H9 (cell line): ENCODE measurements around the gene NCEH1. TPM values are rescaled to one million over a fixed set of nuclear protein-coding genes. Genes with fewer than 3 reads are reported as not detected.

Source experiments
- DNase-seq: peaks from one replicate; pipeline ENCODE4 v3.0.0-alpha.2; 2017
- H2AFZ ChIP-seq: one replicate; pipeline ENCODE4 v1.6.1; 2013; ENCODE audit warnings: mild to moderate bottlenecking, low read length, control low read depth, moderate library complexity
- H2AK5ac ChIP-seq: 2 replicates; pipeline ENCODE4 v1.6.1; 2013; ENCODE audit warnings: low read length, control low read depth, mixed read lengths; ENCODE audit not compliant: insufficient read length
- H2BK120ac ChIP-seq: one replicate; pipeline ENCODE4 v1.6.1; 2013; ENCODE audit warnings: low read depth, mild to moderate bottlenecking, low read length, control low read depth, inconsistent platforms; ENCODE audit not compliant: poor library complexity, severe bottlenecking
- H2BK12ac ChIP-seq: 2 replicates; pipeline ENCODE4 v1.6.1; 2013; ENCODE audit warnings: low read length, control low read depth, mixed read lengths, low read depth; ENCODE audit not compliant: insufficient read length
- H2BK15ac ChIP-seq: 2 replicates; pipeline ENCODE4 v1.6.1; 2013; ENCODE audit warnings: low read depth, low read length, control low read depth
- H2BK20ac ChIP-seq: one replicate; pipeline ENCODE4 v1.6.1; 2013; ENCODE audit warnings: low read depth, mild to moderate bottlenecking, low read length, control low read depth, inconsistent platforms; ENCODE audit not compliant: poor library complexity, severe bottlenecking
- H2BK5ac ChIP-seq: 2 replicates; pipeline ENCODE4 v1.6.1; 2013; ENCODE audit warnings: low read length, control low read depth, mixed read lengths; ENCODE audit not compliant: insufficient read length
- H3K14ac ChIP-seq: 2 replicates; pipeline ENCODE4 v1.6.1; 2013; ENCODE audit warnings: low read length, control low read depth; ENCODE audit not compliant: insufficient read depth
- H3K18ac ChIP-seq: 2 replicates; pipeline ENCODE4 v1.6.1; 2013; ENCODE audit warnings: low read depth, mild to moderate bottlenecking, mixed read lengths, low read length, control low read depth; ENCODE audit not compliant: insufficient read length
- H3K23ac ChIP-seq: 2 replicates; pipeline ENCODE4 v1.6.1; 2013; ENCODE audit warnings: low read length, control low read depth, mixed read lengths, low read depth; ENCODE audit not compliant: insufficient read length
- H3K23me2 ChIP-seq: 2 replicates; pipeline ENCODE4 v1.6.1; 2013; ENCODE audit warnings: low read depth, mild to moderate bottlenecking, mixed read lengths, low read length, control low read depth; ENCODE audit not compliant: insufficient read length, poor library complexity, severe bottlenecking
- H3K27ac ChIP-seq: 2 replicates; pipeline ENCODE4 v1.5.1; 2013; ENCODE audit warnings: low read length, control low read depth, mixed read lengths, low read depth; ENCODE audit not compliant: insufficient read length
- H3K27me3 ChIP-seq: 2 replicates; pipeline ENCODE4 v1.6.1; 2013; ENCODE audit warnings: low read length, control low read depth, inconsistent platforms; ENCODE audit not compliant: insufficient read depth
- H3K4ac ChIP-seq: 2 replicates; pipeline ENCODE4 v1.6.1; 2013; ENCODE audit warnings: low read depth, mild to moderate bottlenecking, control low read depth, inconsistent platforms, low read length, moderate library complexity
- H3K4me1 ChIP-seq: 2 replicates; pipeline ENCODE4 v1.6.1; 2013; ENCODE audit warnings: low read length, control low read depth, inconsistent platforms; ENCODE audit not compliant: insufficient read depth
- H3K4me2 ChIP-seq: 2 replicates; pipeline ENCODE4 v1.6.1; 2013; ENCODE audit warnings: low read length, control low read depth, mixed read lengths; ENCODE audit not compliant: insufficient read length, insufficient read depth
- H3K56ac ChIP-seq: 2 replicates; pipeline ENCODE4 v1.6.1; 2013; ENCODE audit warnings: low read depth, mild to moderate bottlenecking, mixed read lengths, low read length, control low read depth; ENCODE audit not compliant: insufficient read length
- H3K79me1 ChIP-seq: 2 replicates; pipeline ENCODE4 v1.6.1; 2013; ENCODE audit warnings: low read depth, mild to moderate bottlenecking, moderate library complexity, low read length, control low read depth, inconsistent platforms; ENCODE audit not compliant: insufficient read depth, poor library complexity, severe bottlenecking
- H3K79me2 ChIP-seq: 2 replicates; pipeline ENCODE4 v1.6.1; 2013; ENCODE audit warnings: low read length, control low read depth, inconsistent platforms; ENCODE audit not compliant: insufficient read depth
- H3K9ac ChIP-seq: 2 replicates; pipeline ENCODE4 v1.6.1; 2013; ENCODE audit warnings: low read length, control low read depth, mixed read lengths; ENCODE audit not compliant: insufficient read length; ENCODE audit errors: extremely low read depth
- H3K9me3 ChIP-seq: one replicate; pipeline ENCODE4 v1.6.1; 2013; ENCODE audit warnings: low read depth, low read length, inconsistent platforms; ENCODE audit not compliant: control insufficient read depth
- H3T11ph ChIP-seq: one replicate; pipeline ENCODE4 v1.6.1; 2013; ENCODE audit warnings: mild to moderate bottlenecking, low read length, control low read depth, inconsistent platforms
- H4K20me1 ChIP-seq: one replicate; pipeline ENCODE4 v1.6.1; 2013; ENCODE audit not compliant: control insufficient read depth, insufficient read length, insufficient read depth
- H4K5ac ChIP-seq: 2 replicates; pipeline ENCODE4 v1.6.1; 2013; ENCODE audit warnings: low read depth, mild to moderate bottlenecking, mixed read lengths, low read length, control low read depth; ENCODE audit not compliant: insufficient read length
- H4K8ac ChIP-seq: replicated peaks from 2 replicates; pipeline ENCODE4 v1.6.1; 2013; ENCODE audit warnings: low read length, control low read depth, mixed read lengths, low read depth; ENCODE audit not compliant: insufficient read length
- H4K91ac ChIP-seq: 2 replicates; pipeline ENCODE4 v1.6.1; 2013; ENCODE audit warnings: low read depth, mild to moderate bottlenecking, moderate library complexity, mixed read lengths, low read length, control low read depth; ENCODE audit not compliant: insufficient read length
- H3K27ac Mint-ChIP-seq, 3 experiments: 2 replicates in 2 of 3; 3 replicates in 1 of 3; pipeline ENCODE4 v1.8.0; 2020 to 2021; ENCODE audit warnings: mixed read lengths in 3 of 3, mild to moderate bottlenecking in 1 of 3, moderate library complexity in 1 of 3
- H3K27me3 Mint-ChIP-seq: 2 replicates; pipeline ENCODE4 v1.8.0; 2021; ENCODE audit warnings: low read depth, mild to moderate bottlenecking, moderate library complexity, mixed read lengths
- H3K36me3 Mint-ChIP-seq, 3 experiments: 2 replicates in 2 of 3; 3 replicates in 1 of 3; pipeline ENCODE4 v1.8.0; 2020 to 2021; ENCODE audit warnings: low read depth in 3 of 3, mixed read lengths in 3 of 3; ENCODE audit not compliant: insufficient read depth in 1 of 3
- H3K4me1 Mint-ChIP-seq, 2 experiments: 2 replicates each; pipeline ENCODE4 v1.8.0; 2020; ENCODE audit warnings: mixed read lengths in 2 of 2
- H3K4me3 Mint-ChIP-seq, 2 experiments: 2 replicates in 1 of 2; 3 replicates in 1 of 2; pipeline ENCODE4 v1.8.0; 2020 to 2021; ENCODE audit warnings: mild to moderate bottlenecking in 2 of 2, mixed read lengths in 2 of 2, moderate library complexity in 1 of 2
- H3K9me3 Mint-ChIP-seq, 2 experiments: 2 replicates in 1 of 2; 3 replicates in 1 of 2; pipeline ENCODE4 v1.8.0; 2020; ENCODE audit warnings: mild to moderate bottlenecking in 2 of 2, mixed read lengths in 2 of 2, moderate library complexity in 1 of 2
- CTCF ChIP-seq: fragments of 200-600 bp; sonication (generic); conservative IDR thresholded peaks from 3 replicates; pipeline ENCODE4 v1.8.0; 2021; ENCODE audit warnings: antibody characterized with exemption, mild to moderate bottlenecking
- WGBS: extraction: QIAGEN DNeasy Blood & Tissue Kit; methylation state at CpG from one replicate; pipeline ENCODE4 v1.1.7; 2013; ENCODE audit warnings: missing lambda C conversion rate, low lambda C conversion rate, mixed read lengths; ENCODE audit not compliant: insufficient read length; ENCODE audit errors: extremely low coverage; 5-methylcytosine and 5-hydroxymethylcytosine counted together
- total RNA-seq: library from RNA; stranded (reverse); gene quantifications from 2 replicates; pipeline ENCODE4 v1.2.1, GENCODE V29; 2021

The NCEH1 gene
- total RNA-seq, 1 experiment from 2014 or later: 2.3 TPM

GRCh38 chr3:172634948-172635347, 75.9 kb downstream of the NCEH1 start:
- H4K5ac ChIP-seq: no peak overlapping the region
- Mint-ChIP-seq H3K27me3 (no peaks in the 10 kb centered on the region), H3K27ac (no peak overlapping the region), H3K4me1 (no peaks in the 10 kb centered on the region), H3K36me3 (no peaks in the 10 kb centered on the region; a peak in 1 of 7 replicates), H3K4me3 (no peak overlapping the region), H3K9me3 (no peaks in the 10 kb centered on the region)
- no peaks in the 10 kb centered on the region for H4K20me1 ChIP-seq
- TF ChIP-seq CTCF: no peak
- H3K9ac ChIP-seq: no peak overlapping the region
- H3K79me1 ChIP-seq: no peaks in the 10 kb centered on the region
- H3K23me2 ChIP-seq: no peaks in the 10 kb centered on the region
- no peak overlapping the region for H2AK5ac ChIP-seq
- no peak overlapping the region for H3K4me2 ChIP-seq
- H3K23ac ChIP-seq: no peak overlapping the region
- no CpG with 5 or more reads among the region's 3 CpGs for WGBS
- H2BK15ac ChIP-seq: no peak overlapping the region
- no peak overlapping the region for H3K56ac ChIP-seq
- H3K18ac ChIP-seq: no peak overlapping the region
- H3K14ac ChIP-seq: no peak overlapping the region
- H2BK20ac ChIP-seq: no peak overlapping the region
- H3K27me3 ChIP-seq: no peaks in the 10 kb centered on the region
- H2BK12ac ChIP-seq: no peak overlapping the region
- H3K9me3 ChIP-seq: no peaks in the 10 kb centered on the region
- H2BK120ac ChIP-seq: no peak overlapping the region
- H2AFZ ChIP-seq: no peak overlapping the region
- no peak overlapping the region for H4K91ac ChIP-seq
- H3K4me1 ChIP-seq: no peaks in the 10 kb centered on the region
- no peak overlapping the region for H4K8ac ChIP-seq
- DNase-seq: no peak
- H2BK5ac ChIP-seq: no peak overlapping the region
- no peak overlapping the region for H3K27ac ChIP-seq
- no peaks in the 10 kb centered on the region for H3K79me2 ChIP-seq
- no peak overlapping the region for H3T11ph ChIP-seq
- no peak overlapping the region for H3K4ac ChIP-seq
